HG02588 (cell line): Measurements from ENCODE around the gene NUDT3.
"Not testable (repeated sequence)": the region's sequence is repeated elsewhere in the genome, so short reads cannot be mapped to it uniquely, and the experiment has no call there.

Experiments used
- ATAC-seq: cut with Tn5 transposase; IDR thresholded peaks from one replicate; pipeline ENCODE4 v1.9.1; 2021; ENCODE audit warnings: mild to moderate bottlenecking, moderate library complexity; ENCODE audit not compliant: unreplicated experiment

NUDT3 gene

DNA sequence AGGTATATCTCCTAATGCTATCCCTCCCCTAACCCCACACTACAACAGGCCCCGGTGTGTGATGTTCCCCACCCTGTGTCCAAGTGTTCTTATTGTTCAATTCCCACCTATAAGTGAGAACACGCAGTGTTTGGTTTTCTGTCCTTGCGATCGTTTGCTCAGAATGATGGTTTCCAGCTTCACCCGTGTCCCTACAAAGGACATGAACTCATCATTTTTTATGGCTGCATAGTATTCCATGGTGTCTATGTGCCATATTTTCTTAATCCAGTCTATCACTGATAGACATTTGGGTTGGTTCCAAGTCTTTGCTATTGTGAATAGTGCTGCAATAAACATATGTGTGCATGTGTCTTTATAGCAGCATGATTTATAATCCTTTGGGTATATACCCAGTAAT is 20.6 kb downstream of the NUDT3 start:
- not testable (repeated sequence) for ATAC-seq

- no peak for ATAC-seq
Observed at GRCh38 chr6:34370361-34370760, 22.1 kb downstream of the NUDT3 start.

DNA sequence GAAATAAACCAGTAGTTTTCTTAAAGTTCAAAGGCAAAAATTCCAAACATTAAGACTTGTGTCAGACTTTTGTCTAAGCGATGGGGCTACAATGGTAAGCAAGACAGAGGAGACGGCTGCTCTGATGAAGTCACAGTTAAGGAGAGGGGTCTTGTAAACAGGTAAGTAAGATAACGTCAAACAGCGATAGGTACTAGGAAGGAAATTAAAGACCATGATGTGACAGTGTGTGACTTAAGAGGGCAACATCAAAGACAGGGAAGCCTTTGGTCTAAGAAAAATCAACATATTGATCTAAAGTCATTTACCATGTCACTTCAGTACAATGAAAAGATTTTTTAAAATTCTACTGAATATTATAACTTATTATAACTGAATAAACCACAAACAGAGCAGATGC is 23.1 kb downstream of the NUDT3 start:
- no peak for ATAC-seq

DNA sequence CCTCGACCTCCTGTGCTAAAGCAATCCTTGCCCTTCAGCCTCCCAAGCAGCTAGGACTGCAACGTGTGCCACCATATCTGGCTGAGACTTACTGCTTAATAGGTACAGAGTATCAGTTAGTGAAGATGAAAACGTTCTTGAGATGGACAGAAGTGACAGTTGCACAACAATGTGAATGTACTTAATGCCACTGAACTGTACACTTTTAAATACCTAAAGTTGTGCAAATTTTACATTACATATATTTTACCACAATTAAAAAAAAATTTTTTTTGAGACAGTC is 25.9 kb downstream of the NUDT3 start:
- ATAC-seq: no peak

- ATAC-seq: not testable (repeated sequence)
Observed at GRCh38 chr6:34365781-34366638, 26.5 kb downstream of the NUDT3 start.

GRCh38 chr6:34363681-34364075 is 28.8 kb downstream of the NUDT3 start:
- ATAC-seq: not testable (repeated sequence)

DNA sequence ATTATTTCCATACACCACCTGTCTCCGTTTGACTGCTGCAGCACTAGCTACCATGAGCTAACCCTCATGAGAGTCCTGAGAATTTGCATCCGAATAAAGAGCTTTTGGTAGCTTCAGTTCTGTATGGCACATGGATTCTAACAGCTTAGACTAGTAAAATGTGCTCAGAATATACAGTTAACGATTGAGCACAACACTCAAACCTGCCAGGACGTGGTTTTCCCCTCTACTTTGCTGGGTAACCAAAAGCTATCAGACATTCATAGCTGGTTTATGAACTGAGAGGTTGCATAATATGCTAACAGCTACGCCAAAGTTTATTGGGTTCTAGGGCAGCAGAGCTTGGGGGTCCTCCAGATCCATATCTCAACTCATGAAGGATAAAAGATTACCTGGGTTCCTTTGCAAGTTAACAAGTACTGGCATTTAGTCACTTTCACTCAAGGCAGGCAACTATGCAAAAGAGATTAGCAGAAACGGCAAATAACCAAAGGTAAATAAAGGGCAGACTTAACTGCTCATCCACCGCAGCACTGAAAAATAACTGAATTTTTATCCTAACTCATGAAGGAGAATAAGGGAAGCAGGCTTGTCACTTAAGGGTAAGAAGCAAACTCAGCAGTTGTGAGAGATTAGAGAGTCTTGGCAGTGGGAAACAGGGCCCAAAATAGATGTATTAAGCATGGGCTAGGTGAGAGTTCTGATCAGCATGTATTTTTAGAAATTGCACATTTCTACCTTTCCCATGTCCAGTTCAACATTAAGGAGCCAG is 29.4 kb downstream of the NUDT3 start:
- ATAC-seq: no peak

- ATAC-seq: no peak
Observed at GRCh38 chr6:34362176-34362575, 30.3 kb downstream of the NUDT3 start.

DNA sequence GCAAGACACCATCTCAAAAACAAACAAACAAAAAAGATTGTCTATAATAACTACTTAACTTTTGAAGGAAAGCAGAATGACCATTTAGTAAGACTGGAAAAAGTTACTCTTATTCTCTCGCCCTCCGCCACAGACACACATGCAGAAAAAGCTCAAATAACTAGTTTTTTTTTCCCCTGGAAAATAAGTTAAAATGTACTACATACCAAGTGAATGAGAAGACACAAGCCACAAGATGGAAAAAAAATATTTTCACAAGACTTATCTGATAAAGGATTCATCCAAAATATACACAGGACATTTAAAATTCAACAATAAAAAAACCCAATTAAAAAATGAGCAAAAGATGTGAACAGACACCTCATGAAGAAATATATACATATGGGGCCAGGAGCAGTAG is 31.9 kb downstream of the NUDT3 start:
- ATAC-seq: no peak

DNA sequence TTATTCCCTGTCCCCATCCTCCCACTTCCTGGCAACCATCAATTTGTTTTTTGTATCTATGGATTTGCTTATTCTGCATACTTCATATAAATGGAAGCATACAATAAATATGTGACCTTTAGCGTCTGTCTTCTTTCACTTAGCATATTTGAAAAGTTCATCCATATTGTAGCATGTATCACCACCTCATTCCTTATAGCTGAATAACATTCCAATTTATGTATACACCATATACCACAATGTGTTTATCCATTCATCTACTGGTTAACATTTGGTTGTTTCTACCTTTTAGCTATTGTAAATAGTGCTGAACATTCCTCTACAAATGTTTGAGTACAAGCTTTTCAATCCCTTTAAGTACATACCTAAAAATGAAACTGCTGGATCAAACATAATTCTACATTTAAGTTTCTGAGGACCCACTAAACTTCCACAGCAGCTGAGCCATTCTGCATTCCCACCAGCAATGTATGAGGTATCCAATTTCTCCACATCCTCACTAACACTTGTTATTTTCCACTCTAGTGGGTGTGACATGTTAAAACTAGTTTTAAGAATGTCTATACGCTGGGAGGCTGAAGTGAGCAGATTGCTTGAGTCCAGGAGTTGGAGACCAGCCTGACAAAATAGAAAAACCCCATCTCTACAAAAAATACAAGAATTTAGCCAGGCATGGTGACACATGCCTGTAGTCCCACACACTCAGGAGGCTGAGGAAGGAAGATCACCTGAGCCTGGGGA is 32.9 kb downstream of the NUDT3 start:
- no peak for ATAC-seq

DNA sequence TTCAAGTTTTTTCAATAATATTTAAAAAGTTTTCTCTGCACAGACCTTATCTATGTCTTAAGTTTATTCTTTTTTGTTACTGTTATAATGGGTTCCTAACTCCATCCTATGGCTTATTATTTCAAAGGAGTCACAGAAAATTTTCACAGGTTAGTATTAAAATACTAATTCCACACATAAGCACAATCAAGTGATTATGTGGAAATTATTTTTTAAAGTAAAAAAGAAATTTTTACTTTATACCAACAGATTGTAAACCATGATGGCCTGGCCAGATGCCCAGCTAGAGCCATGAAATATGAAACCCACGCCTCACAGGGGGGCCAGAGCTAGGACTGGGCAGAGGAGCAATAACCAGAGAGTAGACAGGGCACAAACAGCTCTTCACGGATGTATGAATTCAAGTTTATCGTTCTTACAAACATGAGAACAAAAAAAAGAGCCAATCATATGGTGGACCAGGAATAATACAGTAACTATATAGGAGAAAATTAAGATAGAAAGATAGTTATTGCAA is 34.0 kb downstream of the NUDT3 start:
- ATAC-seq: no peak

GRCh38 chr6:34357937-34358336 is 34.5 kb downstream of the NUDT3 start:
- ATAC-seq: no peak

- ATAC-seq: no peak
Observed at GRCh38 chr6:34355889-34356288, 36.6 kb downstream of the NUDT3 start.

GRCh38 chr6:34354230-34354629 is 38.2 kb downstream of the NUDT3 start:
- ATAC-seq: not testable (repeated sequence)

GRCh38 chr6:34353530-34353929 is 38.9 kb downstream of the NUDT3 start:
- ATAC-seq: not testable (repeated sequence)

GRCh38 chr6:34352305-34352937 is 40.0 kb downstream of the NUDT3 start:
- no peak for ATAC-seq

GRCh38 chr6:34350934-34351217 is 41.6 kb downstream of the NUDT3 start:
- ATAC-seq: no peak

- no peak for ATAC-seq
Observed at GRCh38 chr6:34350137-34350933, 42.1 kb downstream of the NUDT3 start.

GRCh38 chr6:34349211-34349610 is 43.3 kb downstream of the NUDT3 start:
- no peak for ATAC-seq

DNA sequence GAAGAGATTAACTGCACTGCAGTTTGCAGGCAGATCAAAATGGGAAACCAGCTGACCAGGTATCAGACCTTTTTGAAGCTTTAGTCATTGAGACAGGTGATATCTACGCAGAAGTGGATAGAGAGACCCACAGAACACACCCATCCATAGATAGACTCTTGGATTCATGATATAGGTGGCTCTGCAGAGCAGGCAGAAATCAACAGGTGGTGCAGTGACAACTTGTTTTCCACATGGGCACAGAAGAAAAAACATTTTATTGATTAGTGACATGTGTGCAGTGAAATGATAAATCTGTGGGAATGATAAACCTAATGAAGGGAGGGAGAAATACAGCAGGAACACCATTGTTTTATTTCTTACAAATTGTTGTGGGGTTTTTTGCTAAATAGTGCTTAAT is 45.2 kb downstream of the NUDT3 start:
- no peak for ATAC-seq
